ENCODE measurements around the gene SPTBN2. TPM values are rescaled to one million over a fixed set of nuclear protein-coding genes. Genes with fewer than 3 reads are reported as not detected.

Gene SPTBN2
- total and polyA plus RNA-seq, 3 donors from 2014 or later = 116 to 239 (median 159) TPM

- no peak for TF ChIP-seq CTCF (IDR thresholded peaks at IDR 0.05)
- TF ChIP-seq POLR2A (IDR thresholded peaks at IDR 0.05) = peak; percentile 45
- Histone ChIP-seq H3K9me3 (no peaks in the 10 kb centered on the region), H3K27me3 (no peaks in the 10 kb centered on the region), H3K27ac (peak within 1 kb of the TSS; percentile 96 to 97), H3K4me1 (peaks cover 44% of the 10 kb centered on the region), H3K4me3 (peak within 1 kb of the TSS; percentile 82 to 95), H3K36me3 (ENCODE audit: low read depth, missing control alignments) (no peaks in the 10 kb centered on the region)
- 1% methylated on average over 51 to 63 of the region's 63 CpGs for WGBS, 2 donors
- intact Hi-C loops (cut with DNase I; ENCODE audit: low total_unique reads) = loop anchor here (5.0 kb wide), 1 partner anchor 39 kb away; the partner anchor contains the start of gene RBM4B
- peak; percentile 100 for DNase-seq
Measured at GRCh38 chr11:66638177-66639065, 90.6 kb downstream of the SPTBN2 start, which contains the start of gene RBM4. Gene RBM4, plus strand, starts transcription at chr11:66638703. Its CDS starts 1,009 bp downstream, at chr11:66639712.

GRCh38 chr11:66637557-66638176 lies 91.3 kb downstream of the SPTBN2 start:
- DNase-seq = peak; percentile 54
- Histone ChIP-seq H3K36me3 (ENCODE audit: low read depth, missing control alignments) (no peaks in the 10 kb centered on the region), H3K4me1 (peaks cover 39% of the 10 kb centered on the region), H3K27me3 (no peaks in the 10 kb centered on the region), H3K27ac (peak overlapping the region; percentile 73 to 88), H3K4me3 (peak overlapping the region; percentile 82 to 95), H3K9me3 (no peaks in the 10 kb centered on the region)
- intact Hi-C loops (cut with DNase I; ENCODE audit: low total_unique reads) = loop anchor here (5.0 kb wide), 1 partner anchor 40 kb away; the partner anchor contains the start of gene RBM4B
- TF ChIP-seq POLR2A (IDR thresholded peaks at IDR 0.05) (no peak), CTCF (IDR thresholded peaks at IDR 0.05) (no peak)
- 25 to 26% methylated on average over 12 of the region's 12 CpGs for WGBS, 2 donors

GRCh38 chr11:66636411-66636810 lies 92.6 kb downstream of the SPTBN2 start:
- no peaks in the 10 kb centered on the region for H3K27me3 ChIP-seq
- no peak for TF ChIP-seq CTCF (IDR thresholded peaks at IDR 0.05)
- TF ChIP-seq POLR2A (IDR thresholded peaks at IDR 0.05) = no peak
- no peak overlapping the region for H3K4me3 ChIP-seq
- no peak overlapping the region for H3K27ac ChIP-seq
- DNase-seq = no peak
- H3K36me3 ChIP-seq (ENCODE audit: low read depth, missing control alignments) = no peaks in the 10 kb centered on the region
- peaks cover 26% of the 10 kb centered on the region for H3K4me1 ChIP-seq
- intact Hi-C loops (cut with DNase I; ENCODE audit: low total_unique reads) = loop anchor here (5.0 kb wide), 1 partner anchor 41 kb away; the partner anchor contains the start of gene RBM4B
- 76 to 88% methylated on average over 3 of the region's 3 CpGs for WGBS, 2 donors
- H3K9me3 ChIP-seq = no peaks in the 10 kb centered on the region

Small RNA genes within 50 kb of the gene (small RNA-seq; reads per million reads assigned to genes)
- 0 reads per million in 2 donors for gene RN7SL12P

Other genes starting within 250 kb of the SPTBN2 start
- 10 to 100 TPM; 29.3 to 31.0 TPM for gene DPP3, start 248.8 kb downstream of the SPTBN2 start, total RNA-seq
- 24.8 TPM for gene DPP3, start 248.8 kb downstream of the SPTBN2 start, polyA plus RNA-seq (ENCODE audit: insufficient read depth, low read depth, low replicate concordance)
- gene BBS1, start 218.6 kb downstream of the SPTBN2 start, total RNA-seq = 10 to 100 TPM; 86.1 to 89.3 TPM
- gene BBS1, start 218.6 kb downstream of the SPTBN2 start, polyA plus RNA-seq (ENCODE audit: insufficient read depth, low read depth, low replicate concordance) = 42.9 TPM
- 10 to 100 TPM; 20.7 to 23.3 TPM for gene ZDHHC24, start 183.2 kb downstream of the SPTBN2 start, total RNA-seq
- 9.2 TPM for gene ZDHHC24, start 183.2 kb downstream of the SPTBN2 start, polyA plus RNA-seq (ENCODE audit: insufficient read depth, low read depth, low replicate concordance)
- 1 to 10 TPM; 1.7 to 4.0 TPM for gene ACTN3, start 182.3 kb downstream of the SPTBN2 start, total RNA-seq
- 6.8 TPM for gene ACTN3, start 182.3 kb downstream of the SPTBN2 start, polyA plus RNA-seq (ENCODE audit: insufficient read depth, low read depth, low replicate concordance)
- gene CTSF, start 160.6 kb downstream of the SPTBN2 start, total RNA-seq = 100 to 1,000 TPM; 125 to 164 TPM
- gene CTSF, start 160.6 kb downstream of the SPTBN2 start, polyA plus RNA-seq (ENCODE audit: insufficient read depth, low read depth, low replicate concordance) = 242 TPM
- 10 to 100 TPM; 14.4 to 26.3 TPM for gene CCDC87, start 136.2 kb downstream of the SPTBN2 start, total RNA-seq
- 37.2 TPM for gene CCDC87, start 136.2 kb downstream of the SPTBN2 start, polyA plus RNA-seq (ENCODE audit: insufficient read depth, low read depth, low replicate concordance)
- 10 to 100 TPM; 70.7 to 83.2 TPM for gene CCS, start 136.0 kb downstream of the SPTBN2 start, total RNA-seq
- gene CCS, start 136.0 kb downstream of the SPTBN2 start, polyA plus RNA-seq (ENCODE audit: insufficient read depth, low read depth, low replicate concordance) = 67.5 TPM
- 100 to 1,000 TPM; 146 to 149 TPM for gene RBM14, start 112.6 kb downstream of the SPTBN2 start, total RNA-seq
- 85.2 TPM for gene RBM14, start 112.6 kb downstream of the SPTBN2 start, polyA plus RNA-seq (ENCODE audit: insufficient read depth, low read depth, low replicate concordance)
- gene RBM4, start 90.5 kb downstream of the SPTBN2 start, total RNA-seq = 100 to 1,000 TPM in 1 of 2 donors, 10 to 100 TPM in 1; 95.2 to 123 TPM
- 137 TPM for gene RBM4, start 90.5 kb downstream of the SPTBN2 start, polyA plus RNA-seq (ENCODE audit: insufficient read depth, low read depth, low replicate concordance)
- 10 to 100 TPM; 35.0 to 35.7 TPM for gene RBM4B, start 51.3 kb downstream of the SPTBN2 start, total RNA-seq
- gene RBM4B, start 51.3 kb downstream of the SPTBN2 start, polyA plus RNA-seq (ENCODE audit: insufficient read depth, low read depth, low replicate concordance) = 35.2 TPM
- 10 to 100 TPM; 54.3 to 56.9 TPM for gene RCE1, start 114.2 kb upstream of the SPTBN2 start, total RNA-seq
- 26.4 TPM for gene RCE1, start 114.2 kb upstream of the SPTBN2 start, polyA plus RNA-seq (ENCODE audit: insufficient read depth, low read depth, low replicate concordance)
- gene LRFN4, start 127.8 kb upstream of the SPTBN2 start, total RNA-seq = 10 to 100 TPM; 23.2 to 24.6 TPM
- 27.2 TPM for gene LRFN4, start 127.8 kb upstream of the SPTBN2 start, polyA plus RNA-seq (ENCODE audit: insufficient read depth, low read depth, low replicate concordance)
- gene PC, start 229.2 kb upstream of the SPTBN2 start, total RNA-seq = 10 to 100 TPM; 40.9 to 46.0 TPM
- gene PC, start 229.2 kb upstream of the SPTBN2 start, polyA plus RNA-seq (ENCODE audit: insufficient read depth, low read depth, low replicate concordance) = 53.1 TPM
- gene C11orf86, start 246.1 kb upstream of the SPTBN2 start, total RNA-seq = under 1 TPM in 1 of 2 donors, not detected in 1; 0.25 TPM
- gene C11orf86, start 246.1 kb upstream of the SPTBN2 start, polyA plus RNA-seq (ENCODE audit: insufficient read depth, low read depth, low replicate concordance) = not detected

All from testis (tissue), 3 donors.